Measurements from ENCODE around the gene SH3GLB2.
"Not testable (repeated sequence)": the region's sequence is repeated elsewhere in the genome, so short reads cannot be mapped to it uniquely, and the experiment has no call there.

Gene SH3GLB2

GRCh38 chr9:128998462-128998861, 29.7 kb downstream of the SH3GLB2 start:
- no peak for DNase-seq (ENCODE audit: low spot score)

- DNase-seq (ENCODE audit: low spot score): no peak
These were observed 32.3 kb downstream of the SH3GLB2 start for GRCh38 chr9:128995791-128996190.

GRCh38 chr9:128992995-128993394, 35.1 kb downstream of the SH3GLB2 start:
- no peak for DNase-seq (ENCODE audit: low spot score)

GRCh38 chr9:128987805-128988204, 40.3 kb downstream of the SH3GLB2 start:
- no peak for DNase-seq (ENCODE audit: low spot score)

- no peak for DNase-seq (ENCODE audit: low spot score)
These were observed 41.5 kb downstream of the SH3GLB2 start for GRCh38 chr9:128986671-128987070.

GRCh38 chr9:128983536-128983935, 44.6 kb downstream of the SH3GLB2 start:
- DNase-seq (ENCODE audit: low spot score): no peak

- DNase-seq (ENCODE audit: low spot score): no peak
These were observed 49.0 kb downstream of the SH3GLB2 start for GRCh38 chr9:128979111-128979510.

- DNase-seq (ENCODE audit: low spot score): no peak
These were observed 55.2 kb downstream of the SH3GLB2 start for GRCh38 chr9:128972956-128973355.

GRCh38 chr9:128969491-128969890, 58.6 kb downstream of the SH3GLB2 start:
- no peak for DNase-seq (ENCODE audit: low spot score)

- not testable (repeated sequence) for DNase-seq (ENCODE audit: low spot score)
These were observed 66.7 kb downstream of the SH3GLB2 start for GRCh38 chr9:128961403-128961802.

All from ecto neural progenitor cell (in vitro differentiated cells).